ENCODE results near the gene SLITRK4.

The SLITRK4 gene

DNA sequence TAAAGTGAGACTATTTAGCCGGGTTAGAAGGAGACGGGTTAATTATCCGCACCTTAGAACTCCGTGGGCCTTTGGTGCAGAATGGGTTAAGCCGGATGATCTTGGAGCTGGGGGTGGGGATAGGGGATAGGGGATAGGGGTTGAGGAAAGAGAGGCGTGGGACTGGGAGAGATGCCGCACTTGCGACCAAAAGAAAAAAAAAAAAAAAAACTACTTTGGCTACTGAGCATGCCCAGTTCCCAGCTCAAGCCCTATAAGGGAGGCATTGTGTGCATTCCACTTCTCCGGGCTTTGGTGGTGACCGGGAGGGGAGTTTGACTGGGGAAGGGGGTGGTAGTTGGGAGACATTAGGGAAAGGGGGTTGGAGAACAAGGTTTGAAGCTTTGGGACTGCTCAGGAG, at the start of gene SLITRK4:
Gene SLITRK4 (minus strand): TSS at position 187 of the 400 bp plus-strand sequence. CDS start 4,993 bp downstream, outside the sequence.
- DNase-seq (ENCODE audit: low spot score) (no peak), FAIRE-seq (no peak)

- DNase-seq (ENCODE audit: low spot score) (no peak), FAIRE-seq (no peak)
Observed at GRCh38 chrX:143683486-143683885, 47.6 kb upstream of the SLITRK4 start.

- DNase-seq (ENCODE audit: low spot score): no peak
- FAIRE-seq: no peak
Observed at GRCh38 chrX:143674926-143675325, 39.0 kb upstream of the SLITRK4 start.

DNA sequence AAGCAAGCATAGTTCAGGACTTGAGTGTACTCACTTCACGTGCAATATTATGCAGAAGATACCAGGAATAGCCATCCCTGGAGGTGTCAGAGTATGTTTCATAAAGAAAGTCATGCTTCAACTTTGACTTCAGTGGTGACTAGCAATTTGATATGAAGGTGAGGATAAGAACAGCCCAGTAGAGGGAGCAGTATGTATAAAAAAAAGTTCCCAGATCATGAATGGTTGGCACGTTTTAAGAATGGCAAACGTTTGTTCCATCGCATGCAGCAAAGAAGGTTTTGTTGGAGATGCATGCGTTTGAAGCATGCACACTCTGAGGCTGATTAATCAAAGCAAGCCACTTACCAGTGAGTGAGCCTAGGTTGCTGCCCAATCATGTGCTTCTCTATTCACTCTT, 33.5 kb upstream of the SLITRK4 start:
- FAIRE-seq (no peak), DNase-seq (ENCODE audit: low spot score) (no peak)

DNA sequence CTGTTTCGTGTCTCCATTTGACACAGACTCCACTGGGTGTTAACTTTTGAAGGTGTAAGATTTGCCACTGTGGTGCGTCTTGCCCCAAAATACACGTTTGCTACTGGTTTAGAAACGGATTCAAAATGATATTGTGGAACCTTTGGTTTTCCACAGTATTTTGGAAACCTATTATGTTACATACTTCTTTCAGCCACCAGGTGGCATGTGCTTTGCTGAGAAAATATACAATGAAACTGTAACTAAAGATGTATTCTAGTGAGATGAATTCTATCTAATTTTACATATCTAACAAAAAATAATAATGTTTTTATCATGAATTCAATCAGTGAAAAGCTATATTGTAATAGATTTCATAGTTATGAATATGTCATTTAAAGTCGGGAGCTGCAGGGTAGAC, 28.4 kb upstream of the SLITRK4 start:
- DNase-seq (ENCODE audit: low spot score): no peak
- FAIRE-seq: no peak

- no peak for FAIRE-seq
- DNase-seq (ENCODE audit: low spot score): no peak
Observed at GRCh38 chrX:143663755-143664154, 27.9 kb upstream of the SLITRK4 start.

DNA sequence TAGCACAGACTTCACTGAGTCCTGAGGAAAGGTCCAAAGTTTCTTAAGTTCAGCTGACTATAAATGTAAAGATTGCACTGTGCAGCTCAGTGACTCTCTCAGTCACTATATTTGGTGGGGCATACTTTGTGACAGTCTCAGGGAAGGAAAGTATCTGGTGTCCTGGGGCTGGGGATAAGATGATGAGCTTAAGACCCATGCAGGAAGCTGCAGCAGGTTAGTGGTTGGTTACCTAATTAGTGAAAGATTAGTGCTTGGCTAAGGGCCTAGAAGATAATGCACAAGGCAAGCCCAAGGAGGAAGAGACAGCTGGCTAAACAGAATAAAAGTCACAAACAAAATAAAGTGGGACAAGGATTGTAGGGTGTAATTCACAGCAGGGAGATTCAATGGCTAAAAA, 25.4 kb upstream of the SLITRK4 start:
- DNase-seq (ENCODE audit: low spot score) (no peak), FAIRE-seq (no peak)

- no peak for FAIRE-seq
- DNase-seq (ENCODE audit: low spot score): no peak
Observed at GRCh38 chrX:143648705-143649104, 12.8 kb upstream of the SLITRK4 start.

DNA sequence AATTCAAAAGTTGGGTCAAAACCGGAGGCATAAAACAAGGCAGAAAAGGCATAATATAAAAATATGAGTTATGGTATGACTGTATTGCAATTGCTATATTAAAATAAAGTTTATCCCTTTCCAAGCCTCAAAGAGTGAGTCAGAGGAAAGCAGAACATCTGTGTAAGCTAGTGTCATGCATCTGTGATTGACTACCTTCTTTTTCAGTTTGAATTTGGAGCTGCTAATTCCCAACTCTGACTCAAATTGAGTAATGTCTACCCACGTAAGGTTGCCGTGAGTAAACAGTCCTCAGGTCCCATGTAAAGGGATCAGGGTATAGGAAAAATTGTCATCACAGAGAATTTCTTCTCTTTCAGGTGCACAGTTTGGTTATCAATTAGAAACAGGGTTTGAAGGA, 6.5 kb upstream of the SLITRK4 start:
- no peak for DNase-seq (ENCODE audit: low spot score)
- FAIRE-seq: no peak

DNA sequence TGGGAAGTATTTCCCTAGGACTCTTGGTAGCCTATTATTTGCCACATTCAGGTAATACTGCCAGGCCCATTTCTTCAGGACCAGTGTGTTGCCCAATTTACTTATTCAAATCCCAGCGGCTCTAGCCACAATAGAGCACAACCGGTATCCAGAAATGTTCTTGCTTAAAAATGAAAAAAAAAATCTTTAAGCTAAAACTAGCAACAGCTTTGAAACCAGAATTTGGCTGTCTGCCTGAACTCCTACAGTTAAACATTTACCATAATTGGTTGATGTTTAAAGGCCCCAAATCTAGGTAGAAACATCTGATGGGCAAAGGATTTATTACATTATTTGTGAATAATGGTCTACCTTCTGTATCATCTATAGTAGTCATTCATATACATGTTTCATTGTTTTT, 930 bp upstream of the SLITRK4 start:
- FAIRE-seq (no peak), DNase-seq (ENCODE audit: low spot score) (no peak)

DNA sequence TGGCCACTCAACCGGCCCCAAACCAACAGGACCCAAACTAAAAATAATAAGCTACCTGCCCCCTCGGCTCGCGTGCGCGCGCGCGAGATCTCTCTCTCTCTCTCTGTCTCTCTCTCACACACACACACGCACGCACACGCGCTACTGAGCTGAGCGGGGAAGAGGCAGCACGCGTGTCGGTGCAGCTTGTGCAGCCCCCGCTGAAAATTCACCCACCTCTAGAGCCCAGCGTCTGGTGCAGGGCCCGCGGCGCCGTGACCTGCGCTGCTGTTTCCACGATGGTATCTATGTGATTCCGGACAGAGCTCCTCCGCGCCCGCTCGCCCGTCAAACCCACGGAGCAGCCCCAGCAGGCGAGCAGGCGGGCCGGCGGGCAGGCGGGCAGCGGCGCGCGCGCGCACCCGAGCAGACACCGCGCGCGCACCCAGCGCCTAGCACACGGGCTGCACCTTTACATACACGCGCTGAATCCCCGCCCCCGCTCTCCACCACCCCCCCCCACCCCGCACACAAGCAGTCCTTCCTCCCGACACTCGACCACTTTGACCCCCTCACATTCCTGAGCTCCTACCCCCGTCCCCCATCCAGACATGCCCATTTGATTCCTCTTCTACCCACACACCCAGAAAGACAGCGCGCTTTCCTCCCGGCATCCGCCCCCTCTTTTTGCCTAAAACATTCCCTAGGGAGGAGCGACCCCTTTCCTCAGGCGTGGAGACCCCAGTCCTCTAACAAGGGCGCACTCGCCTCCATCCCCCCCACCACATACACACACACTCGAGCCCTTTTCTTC, 1.0 kb downstream of the SLITRK4 start:
- FAIRE-seq (no peak), DNase-seq (ENCODE audit: low spot score) (peak; percentile 38)

DNA sequence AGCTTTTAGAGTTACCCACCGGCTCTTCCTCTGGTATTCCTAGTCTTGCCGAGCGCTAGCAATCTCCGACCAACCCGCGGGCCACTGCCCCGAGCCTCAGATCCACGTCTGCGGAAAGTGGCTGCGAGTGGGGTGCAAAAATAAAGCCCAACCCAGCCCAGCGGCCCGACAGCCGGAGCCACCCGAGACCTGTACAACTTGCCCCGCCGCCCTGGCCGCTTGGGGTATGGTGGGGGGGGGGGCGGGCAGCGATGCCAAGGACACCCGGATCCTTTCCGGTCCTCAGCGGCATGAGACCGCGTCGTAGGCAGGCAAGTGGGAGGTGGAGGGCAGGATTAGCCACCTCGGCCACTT, 1.6 kb downstream of the SLITRK4 start:
- no peak for FAIRE-seq

DNA sequence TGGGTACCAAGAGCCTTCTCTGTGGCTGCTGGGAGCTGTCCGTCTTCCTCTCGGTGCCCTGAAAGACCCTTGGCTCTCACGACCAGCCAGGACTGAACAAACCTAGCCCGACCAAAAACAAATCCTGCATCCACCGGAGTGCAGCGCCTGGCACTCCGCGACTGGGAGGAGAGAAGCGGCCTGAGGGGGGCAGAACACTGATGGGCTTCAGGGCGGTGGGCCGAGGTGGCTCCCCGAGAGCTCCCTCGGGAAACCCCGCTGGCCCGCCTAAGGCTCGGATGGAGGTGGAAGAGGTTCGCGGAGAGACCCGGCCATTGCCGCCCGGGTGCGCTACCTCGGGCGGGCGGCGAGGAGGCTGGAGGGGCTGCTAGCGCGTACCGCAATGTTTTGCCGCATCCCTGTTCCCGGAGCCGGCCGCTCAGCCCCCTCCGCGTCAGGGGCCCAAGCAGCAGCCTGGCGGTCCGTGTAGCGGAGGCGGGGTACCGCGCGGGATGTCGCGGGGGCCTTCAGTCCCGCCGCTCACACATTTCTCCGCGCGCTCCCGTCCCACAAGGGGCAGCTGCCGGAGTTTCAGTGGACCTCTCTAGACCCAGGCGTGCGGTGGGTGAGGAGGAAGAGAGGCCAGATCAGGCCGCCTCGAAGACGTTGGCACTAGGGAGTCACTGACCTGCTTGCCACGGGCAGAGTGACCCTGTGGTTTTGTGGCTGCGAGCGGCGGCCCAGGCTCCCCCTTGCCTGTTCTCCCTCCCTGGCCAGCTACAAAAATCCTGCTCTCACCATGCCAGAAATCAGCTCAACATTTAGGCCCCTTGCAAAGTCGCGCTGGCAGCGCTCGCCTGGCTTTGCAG, 2.2 kb downstream of the SLITRK4 start:
- FAIRE-seq: no peak
- no peak for DNase-seq (ENCODE audit: low spot score)

More for the DNA sequence above, 1.6 kb downstream of the SLITRK4 start:
- DNase-seq (ENCODE audit: low spot score): no peak

- no peak for DNase-seq (ENCODE audit: low spot score)
Observed at GRCh38 chrX:143632625-143633410, 3.1 kb downstream of the SLITRK4 start.

GRCh38 chrX:143623657-143624056, 12.2 kb downstream of the SLITRK4 start:
- FAIRE-seq: no peak

More at GRCh38 chrX:143632625-143633410, 3.1 kb downstream of the SLITRK4 start:
- no peak for FAIRE-seq

GRCh38 chrX:143621276-143621675, 14.6 kb downstream of the SLITRK4 start:
- no peak for FAIRE-seq
- no peak for DNase-seq (ENCODE audit: low spot score)

More at GRCh38 chrX:143623657-143624056, 12.2 kb downstream of the SLITRK4 start:
- no peak for DNase-seq (ENCODE audit: low spot score)

GRCh38 chrX:143615851-143616250, 20.1 kb downstream of the SLITRK4 start:
- DNase-seq (ENCODE audit: low spot score) (no peak), FAIRE-seq (no peak)

DNA sequence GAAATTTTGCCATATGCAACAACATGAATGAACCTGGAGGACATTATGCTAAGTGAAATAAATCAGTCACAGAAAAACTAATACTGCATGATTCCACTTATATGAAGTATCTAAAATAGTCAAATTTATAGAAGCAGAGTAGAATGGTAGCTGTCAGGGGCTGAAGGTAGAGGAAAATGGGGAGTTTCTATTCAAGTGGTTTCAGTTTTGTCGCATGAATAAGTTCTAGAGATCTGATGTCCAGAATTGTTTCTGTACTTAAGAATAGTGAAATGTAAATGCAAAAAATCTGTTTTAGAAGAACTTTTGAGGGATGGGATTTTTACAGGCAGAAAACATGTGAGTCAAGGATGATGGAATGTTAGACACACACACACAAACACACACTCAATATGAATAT, 34.1 kb downstream of the SLITRK4 start:
- no peak for DNase-seq (ENCODE audit: low spot score)
- FAIRE-seq: no peak

GRCh38 chrX:143581240-143581639, 54.7 kb downstream of the SLITRK4 start:
- DNase-seq (ENCODE audit: low spot score) (no peak), FAIRE-seq (no peak)

GRCh38 chrX:143580266-143580665, 55.6 kb downstream of the SLITRK4 start:
- DNase-seq (ENCODE audit: low spot score): no peak

More at GRCh38 chrX:143580266-143580665, 55.6 kb downstream of the SLITRK4 start:
- no peak for FAIRE-seq
